ENCODE results near the gene WDR44. TPM values are rescaled to one million over a fixed set of nuclear protein-coding genes. Genes with fewer than 3 reads are reported as not detected.

WDR44 gene
- total RNA-seq, 1 donor = 21.0 TPM

DNA sequence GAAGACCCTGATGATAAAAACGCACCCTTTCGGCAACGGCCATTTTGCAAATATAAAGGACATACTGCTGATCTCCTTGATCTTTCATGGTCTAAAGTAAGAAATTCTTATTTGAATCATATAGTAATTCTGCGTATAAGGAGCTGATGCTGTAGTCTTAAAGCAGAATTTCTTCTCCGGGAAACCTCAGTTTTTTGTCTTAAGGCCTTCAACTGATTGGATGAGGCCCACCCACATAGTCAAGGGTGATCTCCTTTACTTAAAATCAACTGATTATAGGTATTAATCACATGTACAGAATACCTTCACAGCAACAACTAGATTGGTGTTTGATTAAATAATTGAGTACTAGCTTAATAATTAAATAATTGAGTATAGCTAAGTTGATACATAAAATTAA lies 86.9 kb downstream of the WDR44 start:
- H3K4me3 ChIP-seq (ENCODE audit: insufficient read depth, low read length) = no peak overlapping the region
- H3K27me3 ChIP-seq (ENCODE audit: insufficient read depth, low read length) = no peaks in the 10 kb centered on the region
- H4K20me1 ChIP-seq (ENCODE audit: insufficient read depth, low read length) = no peaks in the 10 kb centered on the region
- H3K9me3 ChIP-seq (ENCODE audit: low read depth, low read length) = no peaks in the 10 kb centered on the region
- TF ChIP-seq CTCF (IDR thresholded peaks at IDR 0.05; ENCODE audit: extremely low read depth, low read depth, low read length) = no peak
- H3K4me2 ChIP-seq (ENCODE audit: insufficient read depth, low read length) = no peak overlapping the region
- no peak overlapping the region for H2AFZ ChIP-seq (ENCODE audit: low read length)
- H3K79me2 ChIP-seq (ENCODE audit: insufficient read depth, low read length) = no peaks in the 10 kb centered on the region
- H3K27ac ChIP-seq (ENCODE audit: low read depth, low read length) = no peak overlapping the region
- peaks cover 17% of the 10 kb centered on the region for H3K36me3 ChIP-seq (ENCODE audit: insufficient read depth, low read length)
- H3K4me1 ChIP-seq (ENCODE audit: insufficient read depth, low read length) = no peaks in the 10 kb centered on the region
- DNase-seq (ENCODE audit: insufficient read length, low spot score, missing footprints) = no peak

- Histone ChIP-seq H3K4me1 (ENCODE audit: insufficient read depth, low read length) (no peaks in the 10 kb centered on the region), H2AFZ (ENCODE audit: low read length) (no peak overlapping the region), H4K20me1 (ENCODE audit: insufficient read depth, low read length) (no peaks in the 10 kb centered on the region), H3K79me2 (ENCODE audit: insufficient read depth, low read length) (no peaks in the 10 kb centered on the region), H3K27ac (ENCODE audit: low read depth, low read length) (no peak overlapping the region), H3K4me2 (ENCODE audit: insufficient read depth, low read length) (no peak overlapping the region), H3K27me3 (ENCODE audit: insufficient read depth, low read length) (no peaks in the 10 kb centered on the region), H3K4me3 (ENCODE audit: insufficient read depth, low read length) (no peak overlapping the region), H3K36me3 (ENCODE audit: insufficient read depth, low read length) (peaks cover 23% of the 10 kb centered on the region), H3K9me3 (ENCODE audit: low read depth, low read length) (no peaks in the 10 kb centered on the region)
- no peak for DNase-seq (ENCODE audit: insufficient read length, low spot score, missing footprints)
- no peak for TF ChIP-seq CTCF (IDR thresholded peaks at IDR 0.05; ENCODE audit: extremely low read depth, low read depth, low read length)
Measured at GRCh38 chrX:118437283-118437682, 91.4 kb downstream of the WDR44 start.

DNA sequence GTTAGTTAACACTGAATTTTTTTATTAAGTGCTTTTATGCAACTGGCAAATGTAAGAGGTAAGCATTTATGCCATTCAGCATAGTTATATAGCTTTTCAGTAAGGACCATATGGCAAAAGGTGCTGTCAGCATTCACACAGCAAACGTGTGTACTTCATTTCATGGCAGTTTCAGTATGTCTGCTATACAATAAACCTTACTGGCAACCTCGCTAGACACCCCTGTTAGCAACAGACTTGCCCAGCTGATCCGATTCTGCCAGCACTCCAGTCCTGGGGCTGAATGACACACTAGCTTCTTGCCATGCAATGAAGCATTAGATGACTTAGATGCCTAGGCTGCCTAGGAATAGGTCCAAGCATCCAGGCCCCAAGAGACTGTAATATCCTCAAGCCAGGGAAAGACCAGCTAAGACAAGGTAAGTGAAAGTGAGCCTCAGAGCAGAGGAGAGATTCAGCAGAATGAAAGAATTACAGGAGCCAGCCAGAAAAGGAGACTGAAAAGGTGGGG lies 102.4 kb downstream of the WDR44 start:
- H3K4me2 ChIP-seq (ENCODE audit: insufficient read depth, low read length) = no peak overlapping the region
- no peaks in the 10 kb centered on the region for H3K27me3 ChIP-seq (ENCODE audit: insufficient read depth, low read length)
- no peak overlapping the region for H3K27ac ChIP-seq (ENCODE audit: low read depth, low read length)
- no peaks in the 10 kb centered on the region for H3K79me2 ChIP-seq (ENCODE audit: insufficient read depth, low read length)
- H3K9me3 ChIP-seq (ENCODE audit: low read depth, low read length) = no peaks in the 10 kb centered on the region
- no peaks in the 10 kb centered on the region for H4K20me1 ChIP-seq (ENCODE audit: insufficient read depth, low read length)
- no peak overlapping the region for H2AFZ ChIP-seq (ENCODE audit: low read length)
- H3K36me3 ChIP-seq (ENCODE audit: insufficient read depth, low read length) = peaks cover 2% of the 10 kb centered on the region
- no peak overlapping the region for H3K4me3 ChIP-seq (ENCODE audit: insufficient read depth, low read length)
- no peaks in the 10 kb centered on the region for H3K4me1 ChIP-seq (ENCODE audit: insufficient read depth, low read length)
- TF ChIP-seq CTCF (IDR thresholded peaks at IDR 0.05; ENCODE audit: extremely low read depth, low read depth, low read length) = no peak
- no peak for DNase-seq (ENCODE audit: insufficient read length, low spot score, missing footprints)

- DNase-seq (ENCODE audit: insufficient read length, low spot score, missing footprints) = no peak
- Histone ChIP-seq H3K4me1 (ENCODE audit: insufficient read depth, low read length) (no peaks in the 10 kb centered on the region), H4K20me1 (ENCODE audit: insufficient read depth, low read length) (no peaks in the 10 kb centered on the region), H3K27me3 (ENCODE audit: insufficient read depth, low read length) (no peaks in the 10 kb centered on the region), H3K4me2 (ENCODE audit: insufficient read depth, low read length) (no peak overlapping the region), H3K27ac (ENCODE audit: low read depth, low read length) (no peak overlapping the region), H3K4me3 (ENCODE audit: insufficient read depth, low read length) (no peak overlapping the region), H3K36me3 (ENCODE audit: insufficient read depth, low read length) (no peaks in the 10 kb centered on the region), H3K9me3 (ENCODE audit: low read depth, low read length) (no peaks in the 10 kb centered on the region), H3K79me2 (ENCODE audit: insufficient read depth, low read length) (no peaks in the 10 kb centered on the region), H2AFZ (ENCODE audit: low read length) (no peak overlapping the region)
- TF ChIP-seq CTCF (IDR thresholded peaks at IDR 0.05; ENCODE audit: extremely low read depth, low read depth, low read length) = no peak
Measured at GRCh38 chrX:118455013-118455412, 109.1 kb downstream of the WDR44 start.
